CD4-positive, alpha-beta T cell treated with Interleukin-6 at 100 ng/mL for 8 hours (primary cell): ENCODE data around the gene POC1A.

ENCODE experiments used
- DNase-seq: peaks from one replicate; pipeline ENCODE4 v3.0.0-alpha.2; 2020; ENCODE audit warnings: mixed read lengths, low spot score

POC1A gene

DNA sequence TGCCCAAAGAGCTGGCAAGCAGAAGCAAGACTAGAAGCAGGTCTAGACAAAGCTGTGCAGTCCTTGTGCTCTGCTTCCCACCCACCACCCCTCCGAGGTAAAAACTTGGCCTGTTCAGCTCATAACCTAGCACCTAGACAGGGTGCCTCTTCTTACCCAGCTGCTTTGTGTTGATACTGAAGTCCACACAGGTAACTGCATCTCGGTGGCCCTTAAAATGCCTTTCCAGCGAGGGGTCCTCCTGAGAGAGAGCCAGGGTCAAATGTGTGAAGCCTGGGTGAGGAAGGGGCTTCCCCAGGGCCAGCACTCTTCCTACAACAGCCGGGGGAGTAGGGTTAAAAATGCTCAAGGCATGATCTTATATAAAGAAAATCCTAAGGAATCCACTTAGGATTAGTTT lies 3.4 kb downstream of the POC1A start:
- DNase-seq, result no peak

DNA sequence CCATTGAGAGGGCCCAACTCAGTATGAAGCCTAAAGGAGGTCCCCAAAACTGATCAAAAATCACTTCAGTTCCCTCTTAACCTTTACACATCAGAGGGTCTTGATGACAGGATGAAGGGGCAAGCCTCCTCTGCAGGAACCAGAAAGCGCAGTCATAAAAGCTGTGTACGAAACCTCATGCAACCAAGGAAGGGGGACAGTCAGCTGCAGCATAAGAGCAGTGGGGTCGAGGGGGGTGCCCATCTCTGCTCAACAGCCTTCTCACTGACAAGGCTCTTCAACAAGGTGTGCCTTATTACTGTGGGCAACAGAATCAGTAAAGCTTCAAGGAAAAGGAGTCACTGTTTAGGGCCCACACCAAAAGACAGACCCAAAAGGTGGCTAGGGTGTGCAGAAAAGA lies 3.9 kb downstream of the POC1A start:
- DNase-seq, result no peak

DNA sequence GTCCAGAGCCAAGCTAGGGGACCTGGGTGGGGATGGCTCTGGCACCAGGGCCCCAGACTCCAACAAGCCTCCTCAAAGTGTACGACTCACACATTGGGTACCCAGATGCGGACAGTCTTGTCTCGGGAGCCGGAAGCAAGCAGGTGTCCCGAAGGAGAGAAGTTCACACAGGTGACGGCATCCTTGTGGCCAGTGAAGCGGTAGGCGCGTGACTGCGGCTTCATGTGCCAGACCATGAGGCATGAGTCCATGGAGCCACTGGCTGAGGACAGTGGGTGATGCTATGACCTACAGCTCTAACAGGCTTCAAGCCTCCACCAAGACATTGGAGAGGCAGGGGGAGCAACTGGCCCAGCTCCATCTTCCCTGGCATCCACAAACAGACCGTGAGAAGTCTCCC lies 4.5 kb downstream of the POC1A start:
- DNase-seq, result no peak

DNA sequence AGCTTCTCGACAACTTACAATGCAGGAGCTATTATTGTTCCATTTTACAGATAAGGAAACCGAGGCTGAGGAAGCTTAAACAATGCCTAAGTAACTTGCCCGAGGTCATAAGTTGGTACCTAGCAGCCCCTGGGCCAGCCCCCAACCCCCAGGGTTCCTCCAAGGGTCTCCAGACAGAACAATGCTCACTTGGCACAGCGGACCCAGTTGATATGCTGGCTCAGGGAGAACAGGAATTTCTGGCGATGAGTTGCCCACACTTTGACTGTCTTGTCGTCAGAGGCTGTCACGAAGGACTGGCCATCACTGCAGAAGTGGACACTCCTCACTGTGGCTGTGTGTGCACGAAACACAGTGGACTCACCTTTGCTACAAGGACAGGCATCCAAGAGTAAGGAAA lies 5.2 kb downstream of the POC1A start:
- DNase-seq, result no peak

DNA sequence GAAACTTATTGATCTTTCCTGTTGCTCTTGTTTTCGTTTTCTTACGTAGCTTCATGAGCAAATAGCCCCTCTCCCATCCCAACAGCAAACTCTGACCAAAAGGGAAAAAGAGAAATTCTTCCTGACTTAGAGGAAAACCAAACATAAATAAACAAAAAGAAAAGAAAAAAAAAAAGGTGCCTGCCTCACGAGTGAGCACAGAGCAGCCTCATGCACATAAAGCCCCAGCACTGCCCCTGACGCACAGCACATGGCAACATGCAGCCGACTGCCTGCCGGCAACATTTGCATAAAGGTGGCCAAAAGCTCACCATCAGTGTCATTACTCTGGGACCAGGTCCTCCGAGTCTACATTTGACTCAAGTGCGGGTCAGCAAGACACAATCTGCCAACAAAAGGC lies 6.4 kb downstream of the POC1A start:
- DNase-seq, result no peak

DNA sequence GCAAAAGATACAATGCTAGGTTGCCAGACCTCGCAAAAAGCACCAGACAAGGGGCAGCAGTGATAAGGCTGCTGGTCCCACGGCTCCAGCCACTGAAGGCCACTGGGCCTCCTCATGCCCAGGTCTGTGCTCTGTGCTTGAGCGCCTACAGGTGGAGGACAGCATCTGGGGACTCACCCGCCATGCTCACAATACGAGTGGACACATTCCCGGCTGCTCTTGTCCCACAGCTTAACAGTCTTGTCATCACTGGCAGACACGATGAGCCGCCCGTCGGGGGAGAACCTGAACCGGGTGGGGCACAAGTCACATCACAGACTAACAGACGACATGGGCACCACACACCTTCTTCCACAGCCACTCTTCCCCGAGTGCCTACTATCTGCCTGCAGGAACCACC lies 7.4 kb downstream of the POC1A start:
- no peak for DNase-seq

GRCh38 chr3:52146189-52146588 lies 8.0 kb downstream of the POC1A start:
- no peak for DNase-seq

DNA sequence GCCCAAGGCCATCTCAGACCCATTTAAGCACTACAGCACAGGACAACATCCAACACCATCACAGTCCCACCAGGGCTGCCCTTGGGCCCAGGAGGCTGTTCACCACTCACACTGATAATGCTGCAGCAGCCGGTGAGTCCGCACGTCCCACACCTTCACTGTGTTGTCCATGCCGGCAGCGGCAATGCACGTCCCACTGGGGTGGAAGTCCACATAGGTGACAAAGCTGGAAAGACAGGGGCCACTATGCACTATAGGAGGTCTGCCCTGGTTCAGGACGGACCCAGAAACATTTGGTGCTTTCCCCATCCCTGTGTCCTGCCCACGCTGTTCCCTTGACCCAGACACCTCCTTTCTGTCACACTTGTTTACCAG lies 8.5 kb downstream of the POC1A start:
- DNase-seq, result no peak

- DNase-seq, result no peak
These were observed 9.2 kb downstream of the POC1A start for GRCh38 chr3:52144796-52145735.

- DNase-seq, result peak; percentile 89
These were observed 10.0 kb downstream of the POC1A start for GRCh38 chr3:52144034-52144795.

- no peak for DNase-seq
These were observed 10.6 kb downstream of the POC1A start for GRCh38 chr3:52143616-52144015.

DNA sequence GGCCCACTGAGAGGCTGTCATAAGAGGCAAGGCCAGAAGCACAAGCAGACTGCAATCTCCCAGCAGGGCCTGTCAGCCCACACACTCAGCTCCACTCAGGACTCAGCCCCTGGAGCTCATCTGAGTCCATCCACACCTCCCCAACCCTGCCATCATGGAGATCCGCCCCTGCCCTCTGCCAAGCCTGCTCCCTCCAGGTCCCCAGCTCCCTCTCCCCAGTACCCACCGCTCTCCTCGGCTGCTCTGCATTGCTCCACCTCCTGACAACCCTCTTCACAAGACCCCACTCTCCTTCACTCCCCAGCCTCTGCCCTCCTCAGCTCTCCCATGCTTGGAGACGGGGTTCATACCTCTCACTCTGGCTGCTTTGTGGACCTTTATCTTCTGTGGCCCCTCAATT lies 11.1 kb downstream of the POC1A start:
- no peak for DNase-seq

DNA sequence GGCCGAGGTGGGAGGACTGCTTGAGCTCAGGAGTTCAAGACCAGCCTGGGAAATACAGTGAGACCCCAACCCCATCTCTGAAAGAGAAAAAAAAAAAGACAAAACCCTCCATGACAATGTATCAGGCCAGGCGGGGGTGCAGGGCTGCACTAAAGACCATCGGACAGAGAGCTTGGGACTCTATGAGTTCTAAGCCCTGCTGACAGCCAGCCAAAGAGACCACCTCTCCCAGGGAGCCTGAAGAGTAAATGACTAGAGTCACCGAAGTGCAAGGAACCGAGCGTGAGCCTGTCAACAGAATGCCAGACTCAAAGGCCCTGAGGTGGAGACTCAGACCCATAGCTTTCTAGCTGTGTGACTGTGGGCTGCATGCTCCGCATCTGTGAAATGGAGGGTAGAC lies 12.5 kb downstream of the POC1A start:
- DNase-seq, result no peak

GRCh38 chr3:52140769-52141168 lies 13.5 kb downstream of the POC1A start:
- DNase-seq, result no peak

DNA sequence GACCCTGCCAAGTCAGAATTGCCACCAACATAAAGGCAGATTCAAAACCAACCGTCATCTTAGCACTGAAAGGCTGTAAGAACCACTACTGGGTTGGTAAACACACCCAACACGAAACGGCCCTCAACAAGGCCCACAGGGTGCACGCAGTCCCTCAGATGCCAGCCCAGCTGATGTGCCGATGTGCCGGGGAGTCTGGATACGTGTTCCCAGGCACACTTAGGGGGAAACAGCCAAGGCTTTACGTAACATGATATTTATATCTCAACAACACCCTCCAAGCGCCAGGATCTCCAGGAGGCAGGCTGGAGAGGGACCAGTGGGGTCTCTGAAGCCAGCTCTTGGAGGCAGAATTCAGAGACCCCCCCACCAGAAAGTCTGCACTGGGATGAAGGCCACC lies 14.2 kb downstream of the POC1A start:
- no peak for DNase-seq

GRCh38 chr3:52137311-52137710 lies 16.9 kb downstream of the POC1A start:
- no peak for DNase-seq

DNA sequence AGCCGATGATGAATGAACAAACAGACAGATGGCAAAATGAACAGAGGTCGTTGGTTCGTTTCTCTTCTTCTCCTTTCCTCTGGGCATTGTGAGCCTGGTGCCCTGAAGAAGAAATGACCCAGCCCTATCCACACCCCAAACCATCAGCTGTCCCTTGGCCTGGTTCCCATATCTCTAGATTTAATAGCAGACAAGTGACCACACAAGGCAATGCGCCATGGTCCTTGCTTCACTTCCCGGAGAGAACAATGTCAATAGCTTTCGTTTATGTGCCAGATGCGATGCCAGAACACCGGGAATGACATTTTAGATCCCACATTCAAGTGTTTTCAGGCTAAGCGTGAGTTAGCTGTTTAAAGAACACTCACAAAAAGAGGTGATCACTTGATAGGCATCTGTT lies 17.7 kb downstream of the POC1A start:
- no peak for DNase-seq

DNA sequence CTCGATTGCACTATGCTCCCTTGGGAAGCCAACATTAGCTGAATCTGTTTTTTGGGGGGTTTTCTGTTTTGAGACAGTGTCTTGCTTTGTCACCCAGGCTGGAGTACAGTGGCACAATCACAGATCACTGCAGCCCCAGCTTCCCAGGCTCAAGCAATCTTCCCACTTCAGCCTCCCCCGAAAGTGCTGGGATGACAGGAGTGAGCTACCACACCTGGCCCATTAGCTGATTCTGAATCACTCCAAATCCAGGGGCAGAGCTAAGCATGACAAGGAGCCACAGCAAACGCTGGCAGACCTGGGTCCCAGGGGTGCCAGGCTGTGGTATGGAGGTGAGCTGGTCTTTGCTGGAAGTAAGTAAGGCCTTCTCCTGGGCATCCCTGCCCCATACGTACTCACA lies 18.9 kb downstream of the POC1A start:
- DNase-seq, result no peak

DNA sequence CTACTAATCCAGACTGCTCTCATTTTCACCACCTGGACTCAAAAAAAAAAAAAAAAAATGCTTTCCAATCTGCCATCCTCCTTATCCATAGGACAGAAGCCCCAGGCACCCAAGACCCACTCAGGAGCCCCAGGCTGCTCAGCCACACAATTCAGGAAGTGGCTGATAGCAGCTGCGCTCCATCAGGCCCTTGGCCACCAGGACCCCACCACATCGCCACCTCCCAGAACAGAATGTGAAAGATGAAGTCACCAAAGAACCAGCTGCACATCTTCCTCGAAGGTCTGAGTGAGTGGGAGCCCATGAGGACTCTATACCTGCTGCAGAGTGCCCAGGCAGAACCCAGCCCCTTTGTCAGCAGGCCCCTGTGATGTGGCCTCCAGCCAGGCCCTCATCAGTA lies 19.5 kb downstream of the POC1A start:
- no peak for DNase-seq

- DNase-seq, result no peak
These were observed 21.3 kb downstream of the POC1A start for GRCh38 chr3:52132930-52133329.

GRCh38 chr3:52132041-52132440 lies 22.2 kb downstream of the POC1A start:
- no peak for DNase-seq

DNA sequence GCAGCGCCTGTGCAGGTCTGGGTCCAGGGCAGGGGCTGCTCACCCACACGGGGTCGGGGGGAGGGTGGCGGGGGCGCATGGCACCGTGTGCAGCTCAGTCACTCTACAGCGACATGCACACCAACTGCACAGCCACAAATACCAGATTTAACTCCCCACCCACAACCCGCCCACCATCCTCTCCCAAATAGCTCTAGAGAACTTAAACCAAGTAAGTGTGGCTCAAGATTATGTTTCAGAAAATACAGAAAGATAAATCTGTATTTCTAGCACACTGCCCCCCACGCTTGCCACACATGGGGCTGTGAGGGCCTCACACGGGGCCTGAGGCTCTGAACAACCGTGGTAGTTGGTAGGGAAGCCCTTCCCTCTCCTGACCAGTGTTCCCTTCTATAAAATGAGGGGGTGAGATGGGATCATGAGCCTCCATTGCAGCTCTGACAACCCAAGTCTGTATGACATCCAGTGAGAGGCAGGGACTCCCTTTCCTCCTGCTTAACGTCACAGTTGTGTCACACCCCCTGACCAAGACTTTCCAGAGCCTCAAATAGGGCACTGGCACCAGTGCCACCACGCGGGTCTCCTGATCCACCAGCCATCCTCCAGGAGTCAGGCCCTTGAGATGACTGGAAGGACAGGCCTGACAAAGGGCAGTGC lies 23.1 kb downstream of the POC1A start:
- DNase-seq, result no peak

GRCh38 chr3:52128118-52128683 lies 26.0 kb downstream of the POC1A start:
- DNase-seq, result no peak
